BE2C (cell line): Measurements from ENCODE around the gene ABCA7. TPM values are rescaled to one million over a fixed set of nuclear protein-coding genes. Genes with fewer than 3 reads are reported as not detected.
A peak's percentile ranks its signal among the peaks of the same experiment; 100 is the strongest.

Experiments used
- DNase-seq: peaks from one replicate; pipeline ENCODE4 v3.0.0-alpha.2; 2020
- H3K27me3 ChIP-seq: fragments of 250-450 bp; sonication (Bioruptor Pico); 2 replicates; pipeline ENCODE4 v1.5.1; 2020; ENCODE audit warnings: mild to moderate bottlenecking
- H3K36me3 ChIP-seq: fragments of 250-450 bp; sonication (Bioruptor Pico); 2 replicates; pipeline ENCODE4 v1.5.1; 2020; ENCODE audit warnings: mild to moderate bottlenecking
- H3K4me1 ChIP-seq: fragments of 250-450 bp; sonication (Bioruptor Pico); 2 replicates; pipeline ENCODE4 v1.5.1; 2020
- H3K4me3 ChIP-seq: 2 replicates; pipeline ENCODE4 v1.5.1; 2011; ENCODE audit warnings: low read depth, low read length
- H3K9me3 ChIP-seq: fragments of 250-450 bp; sonication (Bioruptor Pico); 2 replicates; pipeline ENCODE4 v1.5.1; 2020
- polyA plus RNA-seq: library from polyadenylated mRNA; unstranded; fragments of >200 nt; gene quantifications from one replicate; pipeline ENCODE4 v1.2.1, GENCODE V29; 2012; ENCODE audit warnings: low read depth, missing spikeins; ENCODE audit not compliant: insufficient read length, insufficient read depth
- TF ChIP-seq, protein P1 (sequence below): IDR thresholded peaks from 2 replicates; pipeline ENCODE4 v1.5.1; 2012; ENCODE audit warnings: mild to moderate bottlenecking, low read depth, low read length

ABCA7 gene
- 16.4 TPM for polyA plus RNA-seq

- Histone ChIP-seq H3K4me1 (peaks cover 10% of the 10 kb centered on the region), H3K27me3 (no peaks in the 10 kb centered on the region), H3K4me3 (peak within 1 kb of the TSS; percentile 72), H3K9me3 (no peaks in the 10 kb centered on the region), H3K36me3 (no peaks in the 10 kb centered on the region)
- TF ChIP-seq, protein P1, sequence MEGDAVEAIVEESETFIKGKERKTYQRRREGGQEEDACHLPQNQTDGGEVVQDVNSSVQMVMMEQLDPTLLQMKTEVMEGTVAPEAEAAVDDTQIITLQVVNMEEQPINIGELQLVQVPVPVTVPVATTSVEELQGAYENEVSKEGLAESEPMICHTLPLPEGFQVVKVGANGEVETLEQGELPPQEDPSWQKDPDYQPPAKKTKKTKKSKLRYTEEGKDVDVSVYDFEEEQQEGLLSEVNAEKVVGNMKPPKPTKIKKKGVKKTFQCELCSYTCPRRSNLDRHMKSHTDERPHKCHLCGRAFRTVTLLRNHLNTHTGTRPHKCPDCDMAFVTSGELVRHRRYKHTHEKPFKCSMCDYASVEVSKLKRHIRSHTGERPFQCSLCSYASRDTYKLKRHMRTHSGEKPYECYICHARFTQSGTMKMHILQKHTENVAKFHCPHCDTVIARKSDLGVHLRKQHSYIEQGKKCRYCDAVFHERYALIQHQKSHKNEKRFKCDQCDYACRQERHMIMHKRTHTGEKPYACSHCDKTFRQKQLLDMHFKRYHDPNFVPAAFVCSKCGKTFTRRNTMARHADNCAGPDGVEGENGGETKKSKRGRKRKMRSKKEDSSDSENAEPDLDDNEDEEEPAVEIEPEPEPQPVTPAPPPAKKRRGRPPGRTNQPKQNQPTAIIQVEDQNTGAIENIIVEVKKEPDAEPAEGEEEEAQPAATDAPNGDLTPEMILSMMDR = no peak
- peak; percentile 98 for DNase-seq
Observed at GRCh38 chr19:1039646-1040475, at the start of gene ABCA7. Gene ABCA7 (plus strand): TSS chr19:1040107. CDS start chr19:1041362, 1,255 bp downstream.

DNA sequence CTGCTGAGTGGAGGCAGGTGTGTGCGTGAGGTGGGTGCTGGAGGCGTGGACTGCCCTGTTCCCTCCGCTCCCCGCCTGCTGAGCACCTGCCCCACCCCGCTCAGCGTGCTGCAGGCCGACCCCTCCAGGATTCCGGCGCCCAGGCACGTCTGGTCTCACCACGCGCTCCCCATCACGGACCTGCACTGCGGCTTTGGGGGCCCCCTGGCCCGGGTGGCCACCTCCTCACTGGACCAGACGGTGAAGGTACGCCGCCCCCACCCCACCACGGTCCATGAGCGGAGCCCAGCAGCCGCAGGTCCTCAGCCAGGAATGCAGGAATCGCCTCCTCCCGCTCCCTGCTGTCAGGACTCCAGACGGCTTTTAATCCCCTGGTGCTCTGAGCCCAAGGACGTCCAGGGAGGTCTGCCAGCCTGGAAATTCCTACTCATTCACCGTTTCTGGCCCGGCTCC is 49.8 kb upstream of the ABCA7 start:
- no peak for DNase-seq
- Histone ChIP-seq H3K4me1 (no peaks in the 10 kb centered on the region), H3K27me3 (no peaks in the 10 kb centered on the region), H3K36me3 (peaks cover 56% of the 10 kb centered on the region), H3K4me3 (no peak overlapping the region), H3K9me3 (no peaks in the 10 kb centered on the region)
- TF ChIP-seq, protein P1 = no peak

- peaks cover 52% of the 10 kb centered on the region for H3K36me3 ChIP-seq
- peak; percentile 15 for DNase-seq
- TF ChIP-seq, protein P1 = no peak
- H3K9me3 ChIP-seq = no peaks in the 10 kb centered on the region
- peaks cover 5% of the 10 kb centered on the region; the same call in 1 of the 2 replicates for H3K4me1 ChIP-seq
- no peak overlapping the region for H3K4me3 ChIP-seq
- peaks cover 2% of the 10 kb centered on the region for H3K27me3 ChIP-seq
Observed at GRCh38 chr19:990746-991145, 49.2 kb upstream of the ABCA7 start.

DNA sequence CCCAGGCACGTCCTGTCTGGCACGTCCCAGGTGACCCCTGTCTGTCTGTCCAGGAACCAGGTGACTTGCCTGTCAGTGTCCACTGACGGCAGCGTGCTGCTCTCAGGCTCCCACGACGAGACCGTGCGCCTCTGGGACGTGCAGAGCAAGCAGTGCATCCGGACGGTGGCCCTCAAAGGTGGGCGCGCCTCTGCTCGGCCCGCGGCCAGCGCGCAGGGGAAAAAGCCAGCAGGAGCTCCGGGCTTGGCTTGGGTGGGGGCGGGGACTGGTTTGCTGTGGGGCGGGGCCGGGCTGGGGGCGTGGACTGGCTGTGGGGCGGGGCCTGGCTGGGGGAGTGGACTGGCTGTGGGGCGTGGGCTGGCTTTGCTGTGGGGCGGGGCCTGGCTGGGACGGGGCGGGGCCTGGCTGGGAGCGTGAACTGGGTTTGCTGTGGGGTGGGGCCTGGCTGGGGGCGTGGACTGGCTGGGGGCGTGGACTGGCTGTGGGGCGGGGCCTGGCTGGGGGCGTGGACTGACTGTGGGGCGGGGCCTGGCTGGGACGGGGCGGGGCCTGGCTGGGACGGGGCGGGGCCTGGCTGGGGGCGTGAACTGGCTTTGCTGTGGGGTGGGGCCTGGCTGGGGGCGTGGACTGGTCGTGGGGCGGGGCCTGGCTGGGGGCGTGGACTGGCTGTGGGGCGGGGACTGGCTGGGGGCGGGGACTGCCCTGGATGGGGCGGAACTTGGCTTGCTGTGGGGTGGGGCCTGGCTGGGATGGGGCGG is 48.6 kb upstream of the ABCA7 start:
- Histone ChIP-seq H3K36me3 (peaks cover 48% of the 10 kb centered on the region), H3K27me3 (peaks cover 8% of the 10 kb centered on the region), H3K4me1 (peaks cover 11% of the 10 kb centered on the region), H3K9me3 (no peaks in the 10 kb centered on the region), H3K4me3 (no peak overlapping the region)
- peak; percentile 93 for DNase-seq
- TF ChIP-seq, protein P1 = no peak

GRCh38 chr19:991932-992669 is 47.8 kb upstream of the ABCA7 start:
- H3K36me3 ChIP-seq = peaks cover 43% of the 10 kb centered on the region

More at GRCh38 chr19:991932-992669, 47.8 kb upstream of the ABCA7 start:
- TF ChIP-seq, protein P1 = no peak
- Histone ChIP-seq H3K4me1 (peaks cover 13% of the 10 kb centered on the region), H3K9me3 (no peaks in the 10 kb centered on the region), H3K4me3 (no peak overlapping the region), H3K27me3 (peaks cover 15% of the 10 kb centered on the region)
- DNase-seq = peak; percentile 14
